Mesothelial cell of epicardium (in vitro differentiated cells): ENCODE data around the gene HSD17B12. TPM values are rescaled to one million over a fixed set of nuclear protein-coding genes. Genes with fewer than 3 reads are reported as not detected.

Experiments used
- DNase-seq, 2 experiments: peaks; one replicate each; pipeline ENCODE4 v3.0.0; 2021; ENCODE audit warnings: low spot score in 2 of 2; ENCODE audit not compliant: unreplicated experiment in 2 of 2
- H3K27ac Mint-ChIP-seq: 2 replicates; pipeline ENCODE4 v1.8.0; 2021; ENCODE audit warnings: mixed read lengths
- H3K27me3 Mint-ChIP-seq: 2 replicates; pipeline ENCODE4 v1.8.0; 2021; ENCODE audit warnings: low read depth, mixed read lengths
- H3K36me3 Mint-ChIP-seq: 2 replicates; pipeline ENCODE4 v1.8.0; 2021; ENCODE audit warnings: mixed read lengths
- H3K4me1 Mint-ChIP-seq: 2 replicates; pipeline ENCODE4 v1.8.0; 2021; ENCODE audit warnings: mixed read lengths
- H3K4me3 Mint-ChIP-seq: 2 replicates; pipeline ENCODE4 v1.8.0; 2021; ENCODE audit warnings: mild to moderate bottlenecking, moderate library complexity, mixed read lengths
- H3K9me3 Mint-ChIP-seq: 2 replicates; pipeline ENCODE4 v1.8.0; 2021; ENCODE audit warnings: mixed read lengths
- total RNA-seq: library from RNA; stranded (reverse); gene quantifications from 3 replicates; pipeline ENCODE4 v1.2.1, GENCODE V29; 2021
- TF ChIP-seq, protein P1 (sequence below): fragments of 200-600 bp; sonication (generic); IDR thresholded peaks from one replicate; pipeline ENCODE4 v1.5.0; 2021; ENCODE audit warnings: antibody characterized with exemption; ENCODE audit not compliant: unreplicated experiment

The HSD17B12 gene
- total RNA-seq, 1 donor from 2014 or later: 99.9 TPM

DNA sequence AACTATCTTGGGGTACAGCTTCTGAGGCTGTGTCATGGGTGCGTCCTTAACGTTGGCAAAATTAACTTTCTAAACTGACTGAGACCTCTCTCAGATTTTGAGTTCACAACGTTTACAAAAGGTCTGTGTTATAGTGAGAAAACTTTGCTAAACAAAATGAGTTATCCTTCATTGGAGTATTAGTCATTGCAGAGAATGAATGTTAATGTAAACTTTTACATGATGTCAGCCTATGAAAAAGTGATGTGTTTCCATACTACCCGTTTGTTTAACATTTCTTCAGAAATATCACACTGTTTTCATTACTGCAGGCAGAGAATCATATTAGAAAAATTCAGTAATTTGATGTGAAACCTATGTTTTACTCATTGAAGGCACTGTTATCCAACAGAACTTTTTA is 32.1 kb downstream of the HSD17B12 start:
- Mint-ChIP-seq H3K4me1 (no peaks in the 10 kb centered on the region), H3K27ac (no peak overlapping the region), H3K4me3 (no peak overlapping the region), H3K27me3 (no peaks in the 10 kb centered on the region), H3K9me3 (peaks cover 6% of the 10 kb centered on the region), H3K36me3 (peaks cover 22% of the 10 kb centered on the region)
- TF ChIP-seq, protein P1, sequence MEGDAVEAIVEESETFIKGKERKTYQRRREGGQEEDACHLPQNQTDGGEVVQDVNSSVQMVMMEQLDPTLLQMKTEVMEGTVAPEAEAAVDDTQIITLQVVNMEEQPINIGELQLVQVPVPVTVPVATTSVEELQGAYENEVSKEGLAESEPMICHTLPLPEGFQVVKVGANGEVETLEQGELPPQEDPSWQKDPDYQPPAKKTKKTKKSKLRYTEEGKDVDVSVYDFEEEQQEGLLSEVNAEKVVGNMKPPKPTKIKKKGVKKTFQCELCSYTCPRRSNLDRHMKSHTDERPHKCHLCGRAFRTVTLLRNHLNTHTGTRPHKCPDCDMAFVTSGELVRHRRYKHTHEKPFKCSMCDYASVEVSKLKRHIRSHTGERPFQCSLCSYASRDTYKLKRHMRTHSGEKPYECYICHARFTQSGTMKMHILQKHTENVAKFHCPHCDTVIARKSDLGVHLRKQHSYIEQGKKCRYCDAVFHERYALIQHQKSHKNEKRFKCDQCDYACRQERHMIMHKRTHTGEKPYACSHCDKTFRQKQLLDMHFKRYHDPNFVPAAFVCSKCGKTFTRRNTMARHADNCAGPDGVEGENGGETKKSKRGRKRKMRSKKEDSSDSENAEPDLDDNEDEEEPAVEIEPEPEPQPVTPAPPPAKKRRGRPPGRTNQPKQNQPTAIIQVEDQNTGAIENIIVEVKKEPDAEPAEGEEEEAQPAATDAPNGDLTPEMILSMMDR: no peak
- no peak for DNase-seq

DNA sequence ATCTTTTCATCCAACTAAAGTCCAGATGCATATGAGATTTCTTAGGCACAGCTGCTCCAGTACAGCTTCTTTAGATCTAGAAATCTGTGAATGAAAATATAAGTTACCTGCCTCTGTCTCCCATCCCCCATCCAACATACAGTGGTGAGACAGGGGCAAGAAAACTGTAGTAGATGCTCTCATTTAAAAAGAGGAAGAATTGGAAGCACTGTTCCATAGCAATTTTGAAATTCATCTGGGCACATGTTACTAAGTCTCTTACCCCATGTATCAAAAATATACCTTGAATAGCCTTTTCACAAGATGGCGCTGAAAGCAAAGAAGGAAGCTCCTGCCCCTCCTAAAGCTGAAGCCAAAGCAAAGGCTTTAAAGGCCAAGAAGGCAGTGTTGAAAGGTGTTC is 37.8 kb downstream of the HSD17B12 start:
- peaks cover 34% of the 10 kb centered on the region for H3K36me3 Mint-ChIP-seq
- no peak for DNase-seq
- H3K4me3 Mint-ChIP-seq: no peak overlapping the region
- no peaks in the 10 kb centered on the region for H3K27me3 Mint-ChIP-seq
- H3K27ac Mint-ChIP-seq: no peak overlapping the region
- H3K4me1 Mint-ChIP-seq: no peaks in the 10 kb centered on the region
- peaks cover 19% of the 10 kb centered on the region for H3K9me3 Mint-ChIP-seq
- TF ChIP-seq, protein P1: no peak

DNA sequence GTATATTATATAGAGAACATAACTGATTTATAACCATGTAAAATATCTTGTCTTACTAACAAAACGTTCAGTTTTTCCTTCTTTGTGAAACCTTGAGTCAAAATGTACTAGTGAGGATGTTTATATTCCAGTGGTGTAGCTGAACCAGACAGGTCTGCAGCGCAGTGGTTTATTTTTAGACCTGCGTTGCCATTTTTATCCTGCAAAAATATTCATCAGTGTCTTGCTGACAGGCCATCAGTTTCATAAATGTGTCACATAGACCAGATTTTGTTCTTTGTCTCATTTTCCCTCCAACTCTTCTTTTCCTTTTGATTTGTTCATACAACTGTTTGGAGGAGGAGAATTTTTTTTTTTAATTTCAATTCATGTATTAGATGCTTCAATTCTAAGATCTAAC is 43.1 kb downstream of the HSD17B12 start:
- TF ChIP-seq, protein P1: no peak
- Mint-ChIP-seq H3K9me3 (peaks cover 12% of the 10 kb centered on the region), H3K27ac (no peak overlapping the region), H3K36me3 (peaks cover 18% of the 10 kb centered on the region), H3K4me1 (no peaks in the 10 kb centered on the region), H3K4me3 (no peak overlapping the region), H3K27me3 (no peaks in the 10 kb centered on the region)
- DNase-seq: no peak

DNA sequence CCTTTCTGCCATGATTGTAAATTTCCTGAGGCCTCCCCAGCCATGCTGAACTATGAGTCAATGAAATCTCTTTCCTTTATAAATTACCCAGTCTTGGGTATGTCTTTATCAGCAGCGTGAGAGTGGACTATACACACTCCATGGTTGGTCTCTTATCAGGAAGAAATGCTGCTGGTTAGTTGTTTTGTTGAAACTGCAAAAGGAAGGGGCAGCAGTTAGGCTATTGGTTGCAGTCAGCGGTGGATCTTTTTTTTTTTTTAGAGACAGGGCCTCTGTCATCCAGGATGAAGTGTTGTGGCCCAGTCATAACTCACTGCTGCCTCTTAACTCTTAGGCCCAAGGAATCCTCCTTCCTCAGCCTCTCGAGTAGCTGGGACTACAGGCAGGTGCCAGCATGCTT is 51.7 kb downstream of the HSD17B12 start:
- Mint-ChIP-seq H3K4me3 (no peak overlapping the region), H3K4me1 (peaks cover 16% of the 10 kb centered on the region), H3K36me3 (peaks cover 22% of the 10 kb centered on the region), H3K27me3 (no peaks in the 10 kb centered on the region), H3K27ac (no peak overlapping the region), H3K9me3 (peaks cover 12% of the 10 kb centered on the region)
- no peak for DNase-seq
- TF ChIP-seq, protein P1: no peak

DNA sequence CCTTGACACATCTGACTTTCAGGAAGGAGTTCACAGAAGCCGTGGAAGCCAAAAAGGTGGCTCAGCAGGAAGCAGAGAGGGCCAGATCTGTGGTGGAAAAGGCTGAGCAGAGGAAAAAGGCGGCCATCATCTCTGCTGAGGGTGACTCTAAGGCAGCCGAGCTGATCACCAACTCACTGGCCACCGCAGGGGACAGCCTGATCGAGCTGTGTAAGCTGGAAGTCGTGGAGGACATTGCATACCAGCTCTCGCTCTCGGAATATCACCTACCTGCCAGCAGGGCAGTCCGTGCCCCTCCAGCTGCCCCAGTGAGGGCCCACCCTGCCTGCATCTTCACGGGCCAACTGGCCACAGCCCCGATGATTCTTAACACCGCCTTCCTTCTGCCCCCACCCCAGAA is 53.7 kb downstream of the HSD17B12 start:
- no peak overlapping the region for H3K27ac Mint-ChIP-seq
- H3K9me3 Mint-ChIP-seq: peaks cover 12% of the 10 kb centered on the region

DNA sequence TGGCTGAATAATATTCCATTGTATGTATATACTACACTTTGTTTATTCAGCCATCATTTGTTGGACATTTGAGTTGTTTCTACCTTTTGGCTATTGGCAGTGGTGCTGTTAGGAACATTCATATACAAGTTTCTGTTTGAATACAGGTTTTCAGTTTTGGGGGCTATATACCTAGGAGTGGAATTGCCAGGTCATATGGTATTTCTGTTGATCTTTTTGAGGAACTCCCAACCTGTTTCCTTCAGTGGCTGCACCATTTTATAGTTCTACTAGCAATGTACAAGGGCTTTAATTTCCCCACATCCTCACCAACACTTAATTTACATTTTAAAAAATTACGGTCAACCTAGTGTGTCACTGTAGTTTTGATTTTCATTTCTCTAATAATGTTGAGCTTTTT is 54.6 kb downstream of the HSD17B12 start:
- peaks cover 42% of the 10 kb centered on the region for H3K4me1 Mint-ChIP-seq
- H3K4me3 Mint-ChIP-seq: no peak overlapping the region
- TF ChIP-seq, protein P1: no peak
- no peak for DNase-seq
- H3K27me3 Mint-ChIP-seq: no peaks in the 10 kb centered on the region
- peaks cover 18% of the 10 kb centered on the region for H3K9me3 Mint-ChIP-seq
- peaks cover 29% of the 10 kb centered on the region for H3K36me3 Mint-ChIP-seq
- H3K27ac Mint-ChIP-seq: no peak overlapping the region

More for the DNA sequence above, 53.7 kb downstream of the HSD17B12 start:
- peaks cover 35% of the 10 kb centered on the region for H3K4me1 Mint-ChIP-seq
- H3K4me3 Mint-ChIP-seq: no peak overlapping the region
- TF ChIP-seq, protein P1: no peak
- peaks cover 24% of the 10 kb centered on the region for H3K36me3 Mint-ChIP-seq
- DNase-seq: no peak
- H3K27me3 Mint-ChIP-seq: no peaks in the 10 kb centered on the region
